Muscle of leg (tissue), 11 donors: ENCODE results near the gene METTL15. TPM values are rescaled to one million over a fixed set of nuclear protein-coding genes. Genes with fewer than 3 reads are reported as not detected.
"Not testable (repeated sequence)": the region's sequence is repeated elsewhere in the genome, so short reads cannot be mapped to it uniquely, and the experiment has no call there.

Source experiments
- DNase-seq: peaks from one replicate; pipeline ENCODE4 v3.0.0; 2013
- H3K27ac ChIP-seq: one replicate; pipeline ENCODE4 v1.5.1; 2013; ENCODE audit warnings: mild to moderate bottlenecking, low read length, control low read depth
- H3K27me3 ChIP-seq: one replicate; pipeline ENCODE4 v1.6.1; 2013; ENCODE audit warnings: low read length; ENCODE audit not compliant: control insufficient read depth, insufficient read depth
- H3K36me3 ChIP-seq: one replicate; pipeline ENCODE4 v1.6.1; 2013; ENCODE audit warnings: low read length; ENCODE audit not compliant: control insufficient read depth, insufficient read depth
- H3K4me1 ChIP-seq: one replicate; pipeline ENCODE4 v1.6.1; 2013; ENCODE audit warnings: low read length; ENCODE audit not compliant: control insufficient read depth, insufficient read depth
- H3K4me3 ChIP-seq: one replicate; pipeline ENCODE4 v1.5.1; 2013; ENCODE audit warnings: low read length, control low read depth
- H3K9me3 ChIP-seq: replicated peaks from 2 replicates; pipeline ENCODE4 v1.6.1; 2013; ENCODE audit warnings: low read depth, low read length; ENCODE audit not compliant: control insufficient read depth
- WGBS: methylation state at CpG from one replicate; pipeline ENCODE4 v1.1.5; 2013; ENCODE audit warnings: missing lambda C conversion rate; ENCODE audit not compliant: insufficient coverage; 5-methylcytosine and 5-hydroxymethylcytosine counted together
- polyA plus RNA-seq, 8 donors: library from polyadenylated mRNA; unstranded; fragments of 120-200 nt; gene quantifications; one replicate each; pipeline versions ENCODE4 v1.2.1 to v1.2.3, GENCODE V29; 2013; ENCODE audit warnings: inconsistent platforms in 1 of 8, low replicate concordance in 1 of 8; ENCODE audit not compliant: insufficient read length in 8 of 8, insufficient read depth in 1 of 8
- total RNA-seq: library from RNA; stranded (reverse); fragments of 120-200 nt; gene quantifications from one replicate; pipeline ENCODE4 v1.2.4, GENCODE V29; 2013

The METTL15 gene
- total and polyA plus RNA-seq, 9 donors: 9.5 to 14.6 (median 11.4) TPM

DNA sequence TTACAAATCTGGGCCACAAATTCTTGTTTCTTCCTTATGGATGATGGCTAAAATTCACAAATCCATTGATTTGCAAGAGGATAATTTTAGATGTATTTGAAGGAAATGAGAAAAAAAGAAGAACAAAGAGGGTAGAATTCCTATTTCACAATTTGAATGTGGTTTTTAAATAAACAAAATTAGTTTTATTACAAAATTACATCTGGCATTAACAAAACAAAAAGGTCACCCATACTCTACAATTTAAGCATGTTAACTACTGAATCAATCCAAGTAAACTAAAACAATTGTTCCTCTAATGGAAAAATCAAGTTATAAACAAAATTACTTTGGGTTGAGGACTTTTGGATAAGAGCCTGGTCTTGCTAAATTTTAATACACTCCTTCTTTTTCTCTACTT lies 242.0 kb downstream of the METTL15 start:
- DNase-seq: no peak
- H3K4me1 ChIP-seq: no peaks in the 10 kb centered on the region
- no peaks in the 10 kb centered on the region for H3K27me3 ChIP-seq
- no peaks in the 10 kb centered on the region for H3K9me3 ChIP-seq
- H3K4me3 ChIP-seq: no peak overlapping the region
- H3K27ac ChIP-seq: no peak overlapping the region
- no peaks in the 10 kb centered on the region for H3K36me3 ChIP-seq

- no peaks in the 10 kb centered on the region for H3K27me3 ChIP-seq
- H3K36me3 ChIP-seq: no peaks in the 10 kb centered on the region
- no peak overlapping the region for H3K27ac ChIP-seq
- DNase-seq: no peak
- no peak overlapping the region for H3K4me3 ChIP-seq
- no CpG with 5 or more reads among the region's 2 CpGs for WGBS
- no peaks in the 10 kb centered on the region for H3K9me3 ChIP-seq
- H3K4me1 ChIP-seq: no peaks in the 10 kb centered on the region
These were observed 245.8 kb downstream of the METTL15 start for GRCh38 chr11:28353991-28354390.

DNA sequence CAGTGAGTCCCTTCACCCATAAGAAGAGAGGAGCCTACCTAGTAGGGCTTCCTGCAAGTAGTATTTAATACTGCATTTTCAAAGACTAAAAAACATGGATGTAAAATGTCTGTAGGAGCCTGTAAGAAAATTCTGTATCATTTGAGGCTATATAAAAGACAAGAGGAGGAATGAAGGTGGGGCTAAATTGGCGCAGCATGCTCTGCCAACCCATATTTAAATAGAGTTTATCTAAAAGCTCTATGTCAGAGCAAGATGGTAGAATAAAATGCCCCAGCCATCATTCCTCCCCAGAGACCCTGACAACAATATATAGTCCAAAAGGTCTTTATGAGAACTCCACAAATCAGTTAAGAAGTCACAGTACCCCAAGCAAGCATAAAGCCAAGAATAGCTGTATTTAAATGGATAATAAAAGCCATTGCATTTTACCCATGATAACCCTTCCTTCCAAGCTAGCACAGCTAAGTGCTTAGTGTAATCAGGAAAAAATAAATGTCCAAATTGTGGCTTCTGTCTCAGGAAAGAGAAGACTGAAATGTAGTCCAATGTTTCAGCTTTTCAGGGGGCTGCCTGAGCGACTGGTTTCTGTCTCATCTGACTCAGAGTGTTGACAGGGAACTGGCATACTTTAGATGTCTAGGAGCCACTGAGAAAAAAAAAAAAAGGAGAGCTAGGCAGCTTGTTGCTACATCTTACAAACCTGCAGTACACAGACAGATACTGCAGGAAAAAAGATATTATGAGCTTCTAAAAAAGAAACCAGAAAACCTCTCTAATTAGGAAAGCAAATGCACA lies 258.6 kb downstream of the METTL15 start:
- no peak for DNase-seq
- no peak overlapping the region for H3K4me3 ChIP-seq
- H3K4me1 ChIP-seq: no peaks in the 10 kb centered on the region
- peaks cover 5% of the 10 kb centered on the region for H3K9me3 ChIP-seq
- H3K27me3 ChIP-seq: no peaks in the 10 kb centered on the region
- no peaks in the 10 kb centered on the region for H3K36me3 ChIP-seq
- WGBS: 40% methylated on average over 1 of the region's 2 CpGs
- H3K27ac ChIP-seq: no peak overlapping the region

DNA sequence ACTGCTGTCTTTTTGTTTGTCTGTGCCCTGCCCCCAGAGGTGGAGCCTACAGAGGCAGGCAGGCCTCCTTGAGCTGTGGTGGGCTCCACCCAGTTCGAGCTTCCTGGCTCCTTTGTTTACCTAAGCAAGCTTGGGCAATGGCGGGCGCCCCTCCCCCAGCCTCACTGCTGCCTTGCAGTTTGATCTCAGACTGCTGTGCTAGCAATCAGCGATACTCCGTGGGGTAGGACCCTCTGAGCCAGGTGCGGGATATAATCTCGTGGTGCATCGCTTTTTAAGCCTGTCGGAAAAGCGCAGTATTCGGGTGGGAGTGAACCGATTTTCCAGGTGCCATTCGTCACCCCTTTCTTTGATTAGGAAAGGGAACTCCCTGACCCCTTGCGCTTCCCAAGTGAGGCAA lies 269.9 kb downstream of the METTL15 start:
- H3K36me3 ChIP-seq, H3K4me3 ChIP-seq, H3K4me1 ChIP-seq, H3K9me3 ChIP-seq, H3K27me3 ChIP-seq, DNase-seq, H3K27ac ChIP-seq: not testable (repeated sequence)
- WGBS: 93% methylated on average over 14 of the region's 14 CpGs

Other genes with a start within 250 kb of the METTL15 start
- 5.3 TPM for gene KIF18A, start 232 bp upstream of the METTL15 start, total RNA-seq
- gene KIF18A, start 232 bp upstream of the METTL15 start, polyA plus RNA-seq: 1 to 10 TPM; 3.9 to 7.4 (median 5.5) TPM